HG03108 (cell line): ENCODE results near the gene PPP4R3B.
"Not testable (repeated sequence)": the region's sequence is repeated elsewhere in the genome, so short reads cannot be mapped to it uniquely, and the experiment has no call there.

ENCODE experiments used
- ATAC-seq: cut with Tn5 transposase; IDR thresholded peaks from one replicate; pipeline ENCODE4 v1.9.1; 2021; ENCODE audit warnings: moderate library complexity; ENCODE audit not compliant: unreplicated experiment

The PPP4R3B gene

DNA sequence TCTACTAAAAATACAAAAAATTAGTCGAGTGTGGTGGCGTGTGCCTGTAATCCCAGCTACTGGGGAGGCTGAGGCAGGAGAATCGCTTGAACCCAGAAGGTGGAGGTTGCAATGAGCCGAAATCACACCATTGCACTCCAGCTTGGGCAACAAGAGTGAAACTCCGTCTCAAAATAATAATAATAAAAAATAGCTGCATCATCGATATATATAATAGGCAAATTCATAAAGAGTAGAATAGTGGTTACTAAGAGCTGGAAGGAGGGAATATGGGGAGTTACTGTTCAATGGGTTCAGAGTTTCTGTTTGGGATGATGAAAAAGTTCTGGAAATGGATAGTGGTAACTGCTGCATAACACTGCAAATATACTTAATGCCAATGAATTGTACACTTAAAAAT is 20.6 kb downstream of the PPP4R3B start:
- ATAC-seq, result not testable (repeated sequence)

DNA sequence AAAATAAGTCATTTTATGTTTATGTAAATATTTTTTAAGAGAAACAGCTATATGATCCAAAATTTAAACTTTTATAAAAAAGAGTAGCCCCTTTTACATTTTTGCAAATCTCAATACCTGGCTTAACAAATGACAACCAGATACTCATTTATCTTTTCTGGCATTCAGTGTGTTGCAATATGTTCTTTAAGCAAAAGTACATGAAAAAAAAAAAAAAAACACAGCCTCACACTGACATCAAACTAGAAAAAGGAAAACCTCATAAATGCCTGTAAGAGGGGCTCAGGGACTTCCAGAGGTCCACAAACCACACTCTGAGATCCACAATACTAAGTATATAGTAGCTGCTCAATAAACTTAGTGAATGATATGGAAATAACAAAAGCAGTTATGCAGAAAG is 21.9 kb downstream of the PPP4R3B start:
- ATAC-seq, result no peak

DNA sequence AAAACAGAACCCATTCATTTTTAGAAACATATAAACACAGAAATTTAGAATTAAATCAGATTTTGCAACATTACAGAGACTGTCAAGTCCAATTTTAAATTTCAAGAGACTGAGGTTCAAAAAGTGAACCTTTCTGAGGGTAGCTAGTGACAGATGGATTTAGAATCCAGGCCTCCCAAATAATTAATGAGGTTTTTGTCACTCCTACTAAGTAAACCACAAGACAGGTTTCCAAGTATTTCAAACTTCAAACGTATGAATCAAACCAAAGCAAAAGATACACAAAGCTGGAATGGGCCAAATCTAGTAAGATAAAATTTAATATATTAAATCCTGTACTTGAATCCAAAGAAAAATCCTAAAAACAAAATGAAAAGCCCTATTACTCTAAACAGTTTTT is 25.3 kb downstream of the PPP4R3B start:
- no peak for ATAC-seq

DNA sequence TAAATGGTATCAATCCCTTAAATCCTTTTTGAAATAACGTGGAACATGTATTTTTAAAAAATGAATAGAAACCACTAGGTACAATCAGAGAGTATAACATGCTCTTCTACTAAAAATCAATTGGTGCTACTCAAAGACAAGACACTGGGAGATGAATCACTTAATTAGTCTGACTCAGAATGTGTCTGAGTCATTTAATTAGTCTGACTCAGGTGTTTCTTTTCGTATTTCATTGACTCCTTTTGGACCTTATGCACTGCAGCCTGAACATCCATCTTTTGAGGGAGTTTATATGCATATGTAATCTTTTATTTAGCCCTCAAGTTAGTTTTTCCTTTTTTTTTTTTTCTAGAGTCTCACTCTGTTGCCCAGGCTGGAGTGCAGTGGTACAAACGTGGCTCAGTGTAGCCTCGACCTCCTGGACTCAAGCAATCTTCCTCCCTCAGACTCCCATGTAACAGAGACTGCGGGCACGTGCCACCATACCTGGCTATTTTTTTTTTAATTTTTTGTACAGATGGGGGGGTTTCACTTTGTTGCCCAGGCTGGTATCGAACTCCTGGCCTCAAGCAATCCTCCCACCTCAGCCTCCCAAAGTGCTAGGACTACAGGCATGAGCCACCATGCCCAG is 26.5 kb downstream of the PPP4R3B start:
- no peak for ATAC-seq

DNA sequence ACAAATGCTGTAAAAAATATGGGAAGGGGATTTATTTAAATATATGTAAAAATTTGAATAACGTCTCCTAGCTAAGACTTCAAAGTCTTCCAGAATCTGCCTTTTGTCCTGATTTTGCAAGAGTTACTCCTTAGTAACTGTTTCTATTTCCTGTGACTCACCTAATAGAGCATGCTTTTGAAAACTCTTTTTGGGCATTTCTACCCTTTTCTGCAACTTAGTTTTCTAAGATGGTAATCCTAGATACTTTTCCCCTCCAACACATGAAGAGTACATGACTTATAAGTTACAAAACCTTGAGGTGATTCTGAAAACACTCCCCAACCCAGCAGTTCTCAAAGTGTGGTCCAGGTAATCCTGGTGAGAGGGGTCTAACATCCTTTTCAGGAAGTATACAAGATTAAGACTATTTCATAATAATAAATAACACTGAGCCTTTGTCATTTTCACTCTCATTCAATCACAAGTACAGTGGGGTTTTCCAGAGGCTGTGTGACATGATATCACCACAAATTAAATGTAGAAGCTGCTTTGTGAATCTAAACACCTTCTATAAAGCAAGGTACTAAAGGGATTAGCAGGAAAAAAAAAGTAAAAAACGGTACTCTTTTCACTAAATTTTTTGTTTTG is 31.9 kb downstream of the PPP4R3B start:
- no peak for ATAC-seq

DNA sequence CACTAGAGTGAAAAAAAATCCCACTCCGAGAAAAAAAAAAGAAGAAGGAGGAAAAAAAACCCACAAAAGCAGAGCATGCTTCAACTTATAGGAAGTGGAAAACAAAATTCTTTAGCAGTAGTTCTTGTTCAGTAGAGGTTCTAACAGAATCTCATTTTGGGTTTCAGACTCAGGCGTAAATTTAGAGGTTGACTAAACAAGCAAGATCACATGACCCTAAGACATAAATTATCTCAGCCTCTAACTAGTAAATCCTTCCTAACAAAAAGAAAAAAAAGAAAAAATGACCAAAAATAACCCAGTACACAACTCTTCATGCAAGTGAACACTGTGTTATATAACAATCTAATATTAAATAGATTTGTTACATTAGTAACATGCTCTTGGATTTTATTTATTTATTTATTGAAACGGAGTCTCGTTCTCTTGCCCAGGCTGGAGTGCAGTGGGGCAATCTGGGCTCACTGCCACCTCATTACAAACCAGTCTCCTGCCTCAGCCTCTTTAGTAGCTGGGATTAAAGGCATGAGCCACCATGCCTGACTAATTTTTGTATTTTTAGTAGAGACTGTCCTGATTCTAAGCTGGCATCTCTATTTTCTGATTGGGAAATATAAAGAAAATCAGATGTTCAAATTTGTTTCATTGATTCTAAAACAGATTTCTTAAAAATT is 35.4 kb downstream of the PPP4R3B start:
- no peak for ATAC-seq

DNA sequence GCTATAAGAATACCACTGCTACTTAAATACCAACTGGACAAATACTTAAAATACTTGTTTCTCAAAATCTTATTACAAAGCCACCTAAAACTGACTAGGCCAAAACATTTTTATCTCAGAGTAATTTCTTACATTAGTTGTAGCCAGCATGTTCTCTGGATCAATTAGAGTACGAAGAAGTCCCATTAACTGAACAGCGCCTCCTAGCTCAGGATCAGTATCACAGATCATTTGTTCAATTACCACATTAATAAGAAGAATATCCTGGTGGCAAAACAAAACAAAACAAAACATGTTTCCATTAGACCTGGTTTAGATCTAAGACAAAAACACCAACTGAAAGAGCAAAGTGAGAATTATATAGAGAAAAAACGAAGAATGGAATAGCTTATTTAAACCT is 36.0 kb downstream of the PPP4R3B start:
- ATAC-seq, result no peak

DNA sequence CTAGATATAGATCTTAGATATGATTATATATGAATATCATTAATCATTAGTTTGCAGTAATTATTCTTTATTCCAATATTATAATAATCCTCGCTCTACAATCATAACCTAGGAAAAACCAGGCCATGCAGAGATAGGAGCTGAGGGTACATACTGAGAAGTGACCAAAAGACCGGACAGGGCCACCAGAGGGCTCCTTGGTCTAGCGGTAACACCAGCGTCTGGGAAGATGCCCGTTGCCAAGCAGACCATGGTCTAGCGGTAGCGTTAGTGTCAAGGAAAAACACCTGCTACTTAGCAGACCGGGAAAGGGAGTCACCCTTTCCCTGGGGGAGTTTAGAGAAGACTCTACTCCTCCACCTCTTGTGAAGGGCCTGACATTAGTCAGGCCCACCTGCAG is 48.4 kb downstream of the PPP4R3B start:
- not testable (repeated sequence) for ATAC-seq

DNA sequence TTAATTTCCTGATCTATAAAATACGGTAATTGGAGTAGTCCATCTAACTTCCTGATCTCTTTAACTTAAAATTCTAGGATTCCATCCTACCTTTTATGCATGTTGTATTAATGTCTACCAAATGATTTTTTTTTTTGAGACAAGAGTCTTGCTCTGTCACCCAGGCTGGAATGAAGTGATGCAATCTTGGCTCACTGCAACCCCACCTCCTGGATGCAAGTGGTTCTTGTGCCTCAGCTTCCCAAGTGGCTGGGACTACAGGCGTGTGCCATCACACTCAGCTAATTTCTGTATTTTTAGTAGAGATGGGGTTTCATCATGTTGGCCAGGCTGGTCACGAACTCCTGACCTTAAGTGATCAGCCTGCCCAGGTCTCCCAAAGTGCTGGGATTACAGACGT is 50.1 kb downstream of the PPP4R3B start:
- no peak for ATAC-seq

DNA sequence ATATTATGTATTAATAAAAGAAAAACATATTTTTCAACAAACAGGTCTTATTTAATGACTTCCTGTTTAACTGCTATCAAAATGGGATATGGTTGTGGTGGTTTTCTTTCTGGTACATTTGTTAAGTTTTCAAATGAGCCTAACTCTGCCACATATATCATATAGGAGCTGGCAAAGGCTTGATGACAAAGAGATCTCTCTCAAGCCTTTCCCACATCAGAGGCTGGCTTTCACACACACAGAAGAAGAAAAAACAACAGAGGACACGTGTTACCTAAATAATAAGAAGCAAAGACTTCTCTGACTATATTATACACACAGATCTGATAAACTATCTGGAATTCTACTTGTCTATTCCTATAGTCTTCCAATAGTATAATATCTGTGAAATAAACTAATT is 51.8 kb downstream of the PPP4R3B start:
- ATAC-seq, result no peak

DNA sequence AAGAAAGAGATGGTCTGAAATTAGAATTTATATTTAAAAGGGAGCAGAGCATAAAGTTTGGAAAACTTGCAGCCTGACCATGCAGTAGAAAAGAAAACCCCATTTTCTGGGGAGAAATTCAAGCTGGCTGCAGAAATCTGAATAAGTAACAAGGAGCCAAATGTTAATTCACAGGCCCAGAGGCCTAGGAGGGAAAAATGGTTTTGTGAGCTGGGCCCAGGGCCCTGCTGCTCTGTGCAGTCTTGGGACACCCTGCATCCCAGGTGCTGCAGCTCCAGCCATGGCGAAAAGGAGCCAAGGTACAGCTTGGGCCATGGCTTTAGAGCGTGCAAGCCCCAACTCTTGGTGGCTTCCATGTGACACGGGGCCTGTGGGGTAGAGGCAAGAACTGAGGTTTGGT is 56.6 kb downstream of the PPP4R3B start:
- ATAC-seq, result no peak

DNA sequence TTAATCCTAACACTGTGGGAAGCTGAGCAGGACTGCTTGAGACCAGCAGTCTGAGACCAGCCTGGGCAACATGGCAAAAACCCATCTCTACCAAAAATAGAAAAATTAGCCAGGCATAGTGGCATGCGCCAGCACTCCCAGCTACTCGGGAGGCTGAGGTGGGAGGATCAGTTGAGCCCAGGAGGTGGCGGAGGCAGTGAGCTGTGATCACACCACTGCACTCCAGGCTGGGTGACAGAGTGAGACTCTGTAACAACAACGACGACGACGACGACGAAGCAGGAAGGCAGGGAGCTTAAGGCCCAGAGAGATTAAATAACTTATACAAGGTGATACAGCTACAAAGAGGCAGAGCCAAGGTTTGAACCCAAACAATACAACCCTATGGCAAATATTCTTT is 60.6 kb downstream of the PPP4R3B start:
- ATAC-seq, result no peak

DNA sequence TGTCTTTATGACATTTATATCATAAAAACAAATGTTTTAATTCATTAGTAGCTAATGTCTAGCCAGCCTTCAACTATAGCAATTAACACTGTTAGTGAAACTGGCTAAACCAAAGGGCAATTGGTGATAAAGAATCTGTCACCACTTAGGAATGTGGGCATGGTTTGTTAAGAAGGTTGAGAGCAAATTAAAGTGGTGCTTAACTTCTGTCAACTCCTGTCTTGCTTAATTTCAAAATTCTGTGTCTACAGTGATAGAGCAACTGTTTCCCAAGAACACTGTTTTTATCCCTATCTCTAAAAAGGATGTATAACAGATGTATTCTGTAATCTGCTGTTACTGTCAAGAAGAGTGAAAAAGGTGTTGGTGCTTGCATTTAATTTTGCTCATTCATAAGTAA is 61.4 kb downstream of the PPP4R3B start:
- ATAC-seq, result no peak

DNA sequence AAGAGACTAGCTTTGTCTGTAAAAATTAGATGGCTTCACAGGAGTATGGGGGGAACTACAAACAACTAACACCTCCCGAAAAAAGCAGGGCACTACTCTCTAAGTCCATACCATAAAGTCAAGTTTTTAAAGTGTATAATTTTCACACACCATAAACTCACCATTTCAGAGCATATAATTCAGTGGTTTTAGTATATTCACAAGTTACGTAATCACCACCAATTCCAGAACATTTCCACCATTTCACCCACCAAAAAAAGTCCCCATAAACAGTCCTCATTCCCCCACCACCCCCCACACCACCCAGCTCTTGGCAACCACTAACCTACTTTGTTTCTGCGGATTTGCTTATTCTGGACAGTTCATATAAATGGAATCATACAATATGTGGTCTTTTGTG is 64.1 kb downstream of the PPP4R3B start:
- ATAC-seq, result no peak

DNA sequence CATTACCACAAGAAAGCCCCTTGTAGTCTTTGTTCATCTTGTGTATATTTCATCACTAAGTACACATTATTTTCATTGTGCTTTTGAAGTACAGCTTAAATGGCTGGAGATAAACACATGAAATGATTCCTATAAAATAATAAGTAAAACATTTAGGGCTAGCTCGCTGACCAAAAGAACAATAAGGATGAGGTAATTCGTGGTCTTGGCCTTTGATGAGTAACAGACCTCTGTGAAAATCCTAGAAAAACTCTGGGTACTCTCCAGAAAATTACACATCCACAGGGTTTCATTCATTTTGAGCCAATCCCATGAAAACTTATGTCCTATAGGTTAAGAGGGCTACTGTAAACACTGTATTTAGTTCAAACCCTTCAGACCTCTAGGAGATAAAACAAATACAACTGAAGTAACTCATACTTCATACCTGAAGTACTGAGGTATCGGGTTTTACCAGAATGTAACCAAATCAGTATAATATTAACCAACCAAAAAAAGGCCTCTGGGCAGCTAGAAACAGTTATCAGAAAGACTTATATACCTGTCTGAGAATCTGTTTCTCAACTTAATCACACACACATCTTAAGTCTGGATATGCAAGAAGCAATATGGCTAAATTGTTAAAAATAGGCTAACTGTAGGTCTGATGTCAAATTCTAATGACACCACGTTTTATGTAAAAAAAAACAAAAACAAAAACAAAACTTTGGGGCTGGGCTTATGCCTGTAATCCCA is 66.9 kb downstream of the PPP4R3B start:
- ATAC-seq, result no peak

DNA sequence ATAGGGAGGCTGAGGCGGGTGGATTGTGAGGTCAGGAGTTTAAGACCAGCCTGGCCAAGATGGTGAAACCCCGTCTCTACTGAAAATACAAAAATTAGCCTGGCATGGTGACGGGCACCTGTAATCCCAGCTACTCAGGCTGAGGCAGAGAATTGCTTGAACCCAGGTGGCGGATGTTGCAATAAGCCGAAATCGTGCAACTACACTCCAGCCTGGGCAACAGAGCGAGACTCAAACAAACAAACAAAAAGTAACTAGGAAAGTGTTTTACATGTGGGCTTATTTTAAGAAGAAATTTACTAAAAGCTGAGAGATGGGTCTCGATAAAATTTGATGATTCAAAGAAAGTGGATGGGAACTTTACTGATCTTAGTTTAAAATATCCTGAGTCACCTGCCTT is 69.7 kb downstream of the PPP4R3B start:
- not testable (repeated sequence) for ATAC-seq

DNA sequence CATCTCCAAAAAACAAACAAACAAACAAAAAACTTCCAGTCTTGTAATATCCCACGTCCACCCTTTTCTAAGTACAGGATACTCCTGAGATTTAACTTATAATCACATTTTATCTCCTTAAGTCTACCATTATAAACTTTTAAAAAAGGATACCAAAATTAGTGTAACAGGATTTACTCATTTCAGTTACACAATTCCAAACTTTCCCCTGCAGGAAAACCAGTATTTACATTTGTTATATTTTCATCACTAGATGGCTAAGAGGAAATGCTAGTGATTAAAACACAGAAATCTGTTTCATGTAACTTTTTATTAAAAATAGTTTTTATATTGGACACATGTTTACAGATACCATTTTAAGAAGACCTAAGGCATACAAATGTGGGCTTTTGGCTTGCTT is 70.4 kb downstream of the PPP4R3B start:
- no peak for ATAC-seq

DNA sequence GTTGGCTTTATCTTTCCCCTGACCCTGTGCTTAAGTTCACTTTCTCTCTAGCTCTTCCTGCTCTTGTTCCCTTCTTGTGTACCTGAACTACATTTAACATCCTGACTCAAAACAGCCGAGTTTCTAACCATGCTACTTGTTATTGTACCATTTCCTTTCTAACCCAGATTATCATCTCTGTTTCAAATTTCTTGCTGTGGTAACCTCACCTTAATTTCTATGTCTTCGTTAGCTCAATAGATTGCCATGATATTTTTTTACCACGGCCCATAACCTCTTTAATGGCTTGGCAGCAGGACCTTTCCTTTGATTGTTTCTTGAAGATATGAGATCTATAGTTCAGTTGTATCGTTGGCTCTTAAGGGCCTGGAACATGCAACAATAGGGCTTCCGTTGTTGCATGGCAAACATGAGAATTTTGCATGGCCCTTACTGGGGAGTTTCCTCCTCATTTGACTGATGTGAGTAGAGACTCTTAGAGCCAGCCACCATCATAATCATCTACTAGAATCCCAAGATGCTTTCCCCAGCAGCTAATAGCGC is 86.8 kb downstream of the PPP4R3B start:
- ATAC-seq, result no peak

DNA sequence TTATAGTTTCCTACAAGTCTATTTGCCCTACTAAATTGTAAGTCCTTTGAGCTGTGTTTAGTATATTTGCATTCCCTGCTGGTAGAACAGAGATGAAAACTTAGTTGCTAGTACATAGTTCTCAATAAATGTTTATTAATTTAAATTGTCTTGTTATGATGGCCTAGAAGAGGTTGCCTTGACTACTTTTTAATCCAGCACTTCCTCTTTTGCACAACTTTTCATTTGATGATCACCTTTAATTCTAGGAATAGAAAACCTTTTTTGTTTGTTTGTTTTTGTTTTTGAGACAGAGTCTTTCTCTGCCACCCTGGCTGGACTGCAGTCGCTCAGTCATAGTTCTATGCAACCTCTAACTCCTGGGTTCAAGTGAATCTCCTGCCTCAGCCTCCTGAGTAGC is 91.2 kb downstream of the PPP4R3B start:
- ATAC-seq, result no peak

DNA sequence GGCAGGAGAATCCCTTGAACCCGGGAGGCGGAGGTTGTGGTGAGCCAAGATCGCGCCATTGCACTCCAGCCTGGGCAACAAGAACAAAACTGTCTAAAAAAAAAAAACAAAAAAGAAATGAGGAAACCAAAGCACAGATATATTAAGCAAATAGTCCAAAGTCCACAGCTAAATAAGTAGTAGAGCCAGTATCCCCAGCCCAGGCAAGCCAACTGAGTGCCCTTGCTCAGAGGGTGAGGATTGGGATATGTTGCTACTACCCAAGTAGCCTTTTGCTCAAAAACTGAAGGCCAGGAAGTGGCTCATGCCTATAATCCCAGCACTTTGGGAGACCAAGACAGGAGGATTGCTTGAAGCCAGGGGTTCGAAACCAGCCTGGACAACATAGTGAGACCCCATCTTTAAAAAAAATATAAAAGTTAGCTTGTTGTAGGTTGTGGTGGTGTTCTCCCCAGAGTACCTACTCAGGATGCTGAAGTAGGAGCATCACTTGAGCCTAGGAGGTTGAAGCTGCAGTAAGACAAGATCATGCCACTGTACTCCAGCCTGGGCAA is 92.5 kb downstream of the PPP4R3B start:
- ATAC-seq, result no peak
